ENCODE results near the gene SLC34A1. TPM values are rescaled to one million over a fixed set of nuclear protein-coding genes. Genes with fewer than 3 reads are reported as not detected.

SLC34A1 gene
- total and polyA plus RNA-seq, 2 experiments from 2014 or later = not detected

DNA sequence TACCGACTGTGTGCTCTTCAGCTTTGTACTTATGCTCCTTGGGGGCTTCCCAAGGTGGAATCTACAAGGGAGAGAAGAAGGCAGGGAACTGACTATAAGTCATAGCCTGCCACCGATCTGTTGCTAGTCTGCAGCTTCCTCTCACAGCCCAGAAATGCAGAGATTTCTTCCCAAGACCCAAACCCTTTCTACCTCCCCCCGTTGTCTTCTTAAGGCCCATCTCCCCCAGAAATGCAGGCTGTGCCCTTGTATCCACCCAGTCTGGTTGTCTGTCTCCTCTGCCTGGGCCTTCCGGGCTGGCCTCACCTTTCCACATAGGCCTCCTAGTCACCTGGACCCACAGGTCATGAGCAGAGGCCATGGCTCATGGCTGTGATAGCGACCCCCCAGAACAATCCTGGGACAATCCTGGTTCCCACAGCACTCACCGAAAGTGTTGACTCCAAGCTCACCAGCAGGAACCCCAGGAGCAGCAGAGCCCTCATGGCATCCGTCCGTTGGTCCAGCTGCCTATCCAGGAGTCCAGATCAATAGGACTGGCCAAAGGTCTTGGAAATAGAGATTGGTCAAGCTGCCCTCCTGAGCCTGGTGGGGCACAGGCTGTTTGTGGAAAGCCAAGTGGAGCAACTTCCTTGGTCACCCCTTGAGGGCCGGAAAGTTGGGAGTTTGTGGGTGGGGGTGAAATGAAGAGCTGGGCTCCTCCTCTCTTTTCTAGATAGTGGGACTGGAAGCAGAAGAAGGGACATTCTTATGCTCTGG is 25.0 kb downstream of the SLC34A1 start, which contains the start of gene F12 (continued):
- TF ChIP-seq, protein P1, sequence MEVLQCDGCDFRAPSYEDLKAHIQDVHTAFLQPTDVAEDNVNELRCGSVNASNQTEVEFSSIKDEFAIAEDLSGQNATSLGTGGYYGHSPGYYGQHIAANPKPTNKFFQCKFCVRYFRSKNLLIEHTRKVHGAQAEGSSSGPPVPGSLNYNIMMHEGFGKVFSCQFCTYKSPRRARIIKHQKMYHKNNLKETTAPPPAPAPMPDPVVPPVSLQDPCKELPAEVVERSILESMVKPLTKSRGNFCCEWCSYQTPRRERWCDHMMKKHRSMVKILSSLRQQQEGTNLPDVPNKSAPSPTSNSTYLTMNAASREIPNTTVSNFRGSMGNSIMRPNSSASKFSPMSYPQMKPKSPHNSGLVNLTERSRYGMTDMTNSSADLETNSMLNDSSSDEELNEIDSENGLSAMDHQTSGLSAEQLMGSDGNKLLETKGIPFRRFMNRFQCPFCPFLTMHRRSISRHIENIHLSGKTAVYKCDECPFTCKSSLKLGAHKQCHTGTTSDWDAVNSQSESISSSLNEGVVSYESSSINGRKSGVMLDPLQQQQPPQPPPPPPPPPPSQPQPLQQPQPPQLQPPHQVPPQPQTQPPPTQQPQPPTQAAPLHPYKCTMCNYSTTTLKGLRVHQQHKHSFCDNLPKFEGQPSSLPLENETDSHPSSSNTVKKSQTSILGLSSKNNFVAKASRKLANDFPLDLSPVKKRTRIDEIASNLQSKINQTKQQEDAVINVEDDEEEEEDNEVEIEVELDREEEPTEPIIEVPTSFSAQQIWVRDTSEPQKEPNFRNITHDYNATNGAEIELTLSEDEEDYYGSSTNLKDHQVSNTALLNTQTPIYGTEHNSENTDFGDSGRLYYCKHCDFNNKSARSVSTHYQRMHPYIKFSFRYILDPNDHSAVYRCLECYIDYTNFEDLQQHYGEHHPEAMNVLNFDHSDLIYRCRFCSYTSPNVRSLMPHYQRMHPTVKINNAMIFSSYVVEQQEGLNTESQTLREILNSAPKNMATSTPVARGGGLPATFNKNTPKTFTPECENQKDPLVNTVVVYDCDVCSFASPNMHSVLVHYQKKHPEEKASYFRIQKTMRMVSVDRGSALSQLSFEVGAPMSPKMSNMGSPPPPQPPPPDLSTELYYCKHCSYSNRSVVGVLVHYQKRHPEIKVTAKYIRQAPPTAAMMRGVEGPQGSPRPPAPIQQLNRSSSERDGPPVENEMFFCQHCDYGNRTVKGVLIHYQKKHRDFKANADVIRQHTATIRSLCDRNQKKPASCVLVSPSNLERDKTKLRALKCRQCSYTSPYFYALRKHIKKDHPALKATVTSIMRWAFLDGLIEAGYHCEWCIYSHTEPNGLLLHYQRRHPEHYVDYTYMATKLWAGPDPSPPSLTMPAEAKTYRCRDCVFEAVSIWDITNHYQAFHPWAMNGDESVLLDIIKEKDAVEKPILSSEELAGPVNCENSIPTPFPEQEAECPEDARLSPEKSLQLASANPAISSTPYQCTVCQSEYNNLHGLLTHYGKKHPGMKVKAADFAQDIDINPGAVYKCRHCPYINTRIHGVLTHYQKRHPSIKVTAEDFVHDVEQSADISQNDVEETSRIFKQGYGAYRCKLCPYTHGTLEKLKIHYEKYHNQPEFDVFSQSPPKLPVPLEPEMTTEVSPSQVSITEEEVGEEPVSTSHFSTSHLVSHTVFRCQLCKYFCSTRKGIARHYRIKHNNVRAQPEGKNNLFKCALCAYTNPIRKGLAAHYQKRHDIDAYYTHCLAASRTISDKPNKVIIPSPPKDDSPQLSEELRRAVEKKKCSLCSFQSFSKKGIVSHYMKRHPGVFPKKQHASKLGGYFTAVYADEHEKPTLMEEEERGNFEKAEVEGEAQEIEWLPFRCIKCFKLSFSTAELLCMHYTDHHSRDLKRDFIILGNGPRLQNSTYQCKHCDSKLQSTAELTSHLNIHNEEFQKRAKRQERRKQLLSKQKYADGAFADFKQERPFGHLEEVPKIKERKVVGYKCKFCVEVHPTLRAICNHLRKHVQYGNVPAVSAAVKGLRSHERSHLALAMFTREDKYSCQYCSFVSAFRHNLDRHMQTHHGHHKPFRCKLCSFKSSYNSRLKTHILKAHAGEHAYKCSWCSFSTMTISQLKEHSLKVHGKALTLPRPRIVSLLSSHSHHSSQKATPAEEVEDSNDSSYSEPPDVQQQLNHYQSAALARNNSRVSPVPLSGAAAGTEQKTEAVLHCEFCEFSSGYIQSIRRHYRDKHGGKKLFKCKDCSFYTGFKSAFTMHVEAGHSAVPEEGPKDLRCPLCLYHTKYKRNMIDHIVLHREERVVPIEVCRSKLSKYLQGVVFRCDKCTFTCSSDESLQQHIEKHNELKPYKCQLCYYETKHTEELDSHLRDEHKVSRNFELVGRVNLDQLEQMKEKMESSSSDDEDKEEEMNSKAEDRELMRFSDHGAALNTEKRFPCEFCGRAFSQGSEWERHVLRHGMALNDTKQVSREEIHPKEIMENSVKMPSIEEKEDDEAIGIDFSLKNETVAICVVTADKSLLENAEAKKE (CRISPR knock-in tag; IDR thresholded peaks at IDR 0.05) = no peak

DNA sequence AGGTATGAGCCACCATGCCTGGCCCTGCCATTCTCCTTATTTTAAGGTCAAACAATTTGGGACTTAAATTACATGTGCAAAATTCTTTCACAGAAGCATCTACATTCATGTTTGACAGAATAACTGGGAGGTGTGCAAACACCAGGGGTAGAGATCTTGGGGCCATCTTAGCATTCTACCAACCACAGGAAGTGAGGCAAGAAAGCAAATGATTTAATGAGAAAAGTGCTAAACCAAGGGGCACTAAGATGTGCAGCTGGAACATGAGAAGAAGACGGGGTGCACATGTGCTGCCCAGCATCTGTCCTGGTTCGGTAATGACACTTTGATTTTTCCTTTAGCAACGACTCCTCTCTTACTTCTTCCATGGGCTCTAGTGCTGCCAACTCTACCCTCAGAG is 26.3 kb downstream of the SLC34A1 start:
- Mint-ChIP-seq H3K4me3 (no peak overlapping the region), H3K36me3 (ENCODE audit: low read depth) (no peaks in the 10 kb centered on the region), H3K27me3 (ENCODE audit: insufficient read depth, low read depth, poor library complexity) (peaks cover 36% of the 10 kb centered on the region), H3K9me3 (no peaks in the 10 kb centered on the region), H3K4me1 (no peaks in the 10 kb centered on the region), H3K27ac (no peak overlapping the region)
- Histone ChIP-seq H3K4me3 (no peak overlapping the region), H3K79me2 (replicated peaks; ENCODE audit: insufficient read depth) (no peaks in the 10 kb centered on the region), H3K9me2 (ENCODE audit: insufficient read depth) (peaks cover 10% of the 10 kb centered on the region; the same call in 1 of the 2 replicates), H4K20me1 (replicated peaks; ENCODE audit: insufficient read depth) (no peaks in the 10 kb centered on the region), H2AFZ (no peak overlapping the region), H3K27me3 (ENCODE audit: insufficient read depth) (peaks cover 33% of the 10 kb centered on the region), H3K4me1 (ENCODE audit: insufficient read depth) (no peaks in the 10 kb centered on the region), H3K4me2 (no peak overlapping the region), H3F3A (replicated peaks; ENCODE audit: low read depth) (no peaks in the 10 kb centered on the region), H3K27ac (ENCODE audit: low read depth) (no peak overlapping the region), H3K36me3 (ENCODE audit: insufficient read depth) (no peaks in the 10 kb centered on the region)
- ATAC-seq = no peak
- DNase-seq (ENCODE audit: low spot score) = no peak
- TF ChIP-seq EZH2phosphoT487 (IDR thresholded peaks at IDR 0.05; ENCODE audit: unreplicated experiment) = no peak
- TF ChIP-seq, protein P1 (CRISPR knock-in tag; IDR thresholded peaks at IDR 0.05) = no peak
- no peak for TF ChIP-seq CREB1 (CRISPR knock-in tag; IDR thresholded peaks at IDR 0.05; ENCODE audit: low read depth)
- TF ChIP-seq, protein P2, sequence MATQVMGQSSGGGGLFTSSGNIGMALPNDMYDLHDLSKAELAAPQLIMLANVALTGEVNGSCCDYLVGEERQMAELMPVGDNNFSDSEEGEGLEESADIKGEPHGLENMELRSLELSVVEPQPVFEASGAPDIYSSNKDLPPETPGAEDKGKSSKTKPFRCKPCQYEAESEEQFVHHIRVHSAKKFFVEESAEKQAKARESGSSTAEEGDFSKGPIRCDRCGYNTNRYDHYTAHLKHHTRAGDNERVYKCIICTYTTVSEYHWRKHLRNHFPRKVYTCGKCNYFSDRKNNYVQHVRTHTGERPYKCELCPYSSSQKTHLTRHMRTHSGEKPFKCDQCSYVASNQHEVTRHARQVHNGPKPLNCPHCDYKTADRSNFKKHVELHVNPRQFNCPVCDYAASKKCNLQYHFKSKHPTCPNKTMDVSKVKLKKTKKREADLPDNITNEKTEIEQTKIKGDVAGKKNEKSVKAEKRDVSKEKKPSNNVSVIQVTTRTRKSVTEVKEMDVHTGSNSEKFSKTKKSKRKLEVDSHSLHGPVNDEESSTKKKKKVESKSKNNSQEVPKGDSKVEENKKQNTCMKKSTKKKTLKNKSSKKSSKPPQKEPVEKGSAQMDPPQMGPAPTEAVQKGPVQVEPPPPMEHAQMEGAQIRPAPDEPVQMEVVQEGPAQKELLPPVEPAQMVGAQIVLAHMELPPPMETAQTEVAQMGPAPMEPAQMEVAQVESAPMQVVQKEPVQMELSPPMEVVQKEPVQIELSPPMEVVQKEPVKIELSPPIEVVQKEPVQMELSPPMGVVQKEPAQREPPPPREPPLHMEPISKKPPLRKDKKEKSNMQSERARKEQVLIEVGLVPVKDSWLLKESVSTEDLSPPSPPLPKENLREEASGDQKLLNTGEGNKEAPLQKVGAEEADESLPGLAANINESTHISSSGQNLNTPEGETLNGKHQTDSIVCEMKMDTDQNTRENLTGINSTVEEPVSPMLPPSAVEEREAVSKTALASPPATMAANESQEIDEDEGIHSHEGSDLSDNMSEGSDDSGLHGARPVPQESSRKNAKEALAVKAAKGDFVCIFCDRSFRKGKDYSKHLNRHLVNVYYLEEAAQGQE (IDR thresholded peaks at IDR 0.05; ENCODE audit: unreplicated experiment) = no peak

All from GM23338 (cell line).